HepG2 (cell line): ENCODE measurements around the gene DNM1. TPM values are rescaled to one million over a fixed set of nuclear protein-coding genes. Genes with fewer than 3 reads are reported as not detected.
A peak's percentile ranks its signal among the peaks of the same experiment; 100 is the strongest.

Experiments used
- ATAC-seq: fragments of 200-7000 bp; cut with Tn5 transposase; 3 replicates; pipeline ENCODE4 v1.9.1; 2020; ENCODE audit warnings: mild to moderate bottlenecking, moderate library complexity
- BruUV-seq: library from RNA; stranded (reverse); fragments of 400-500 nt; replicated peaks from 2 replicates; lab custom pipeline; 2021; lab: Mats Ljungman, UMichigan
- CTCF ChIA-PET: fragments of 300-600 bp; formaldehyde crosslinking; extraction: SDS; loops from one replicate; lab custom pipeline; 2021; ENCODE audit warnings: low total read pairs, inconsistent platforms, low intra/inter-chr PET ratio; lab: Yijun Ruan, JAX
- POLR2A ChIA-PET: fragments of 350-600 bp; sonication (Branson Sonifier 250); formaldehyde crosslinking; loops from one replicate; lab custom pipeline; 2020; ENCODE audit warnings: antibody characterized with exemption, inconsistent platforms; lab: Yijun Ruan, JAX
- DNase-seq: peaks from one replicate; pipeline ENCODE4 v3.0.0-alpha.2; 2015; ENCODE audit warnings: low spot score
- FAIRE-seq: peaks from 3 replicates; lab custom pipeline; 2011; peaks lifted over from hg19 to GRCh38; lab: Jason Lieb, UNC
- H2AFZ ChIP-seq: one replicate; pipeline ENCODE4 v1.6.1; 2011; ENCODE audit warnings: low read length, inconsistent platforms
- H3K27ac ChIP-seq: fragments of 300-600 bp; 3 replicates; pipeline ENCODE4 v1.8.0; 2011; ENCODE audit warnings: mixed run types, mild to moderate bottlenecking, mixed read lengths, low read length, inconsistent platforms; ENCODE audit not compliant: insufficient read depth; ENCODE audit errors: extremely low read length
- H3K27me3 ChIP-seq, 2 experiments: fragments of 200-600 bp in 1 of 2; 2 replicates in 1 of 2; 3 replicates in 1 of 2; pipeline versions ENCODE4 v1.6.0 to v1.8.0; 2011; ENCODE audit warnings: low read length in 2 of 2, mild to moderate bottlenecking in 2 of 2, moderate library complexity in 2 of 2, inconsistent platforms in 1 of 2; ENCODE audit not compliant: insufficient read depth in 2 of 2, control insufficient read depth in 1 of 2
- H3K36me3 ChIP-seq, 2 experiments: fragments of 200-600 bp in 1 of 2; replicated peaks in 1 of 2; 2 replicates in 1 of 2; 3 replicates in 1 of 2; pipeline versions ENCODE4 v1.5.1 to v1.8.0; 2011; ENCODE audit warnings: low read length in 2 of 2, inconsistent platforms in 1 of 2; ENCODE audit not compliant: insufficient read depth in 2 of 2, control insufficient read depth in 1 of 2
- H3K4me1 ChIP-seq: 2 replicates; pipeline ENCODE4 v1.5.1; 2012; ENCODE audit warnings: low read length, inconsistent platforms; ENCODE audit not compliant: insufficient read depth
- H3K4me2 ChIP-seq: 2 replicates; pipeline ENCODE4 v1.6.0; 2011; ENCODE audit warnings: low read depth, low read length, inconsistent platforms
- H3K4me3 ChIP-seq, 3 experiments: fragments of 200-600 bp in 1 of 3; sonication (generic), shearing (Covaris generic) in 1 of 3; replicated peaks in 1 of 3; 2 replicates each; pipeline ENCODE4 v1.5.1; 2011 to 2016; ENCODE audit warnings: low read length in 3 of 3, inconsistent platforms in 2 of 3, low read depth in 2 of 3, mild to moderate bottlenecking in 2 of 3, control low read depth in 1 of 3, mixed read lengths in 1 of 3; ENCODE audit not compliant: insufficient read depth in 1 of 3
- H3K79me2 ChIP-seq: one replicate; pipeline ENCODE4 v1.6.1; 2011; ENCODE audit warnings: low read length, inconsistent platforms; ENCODE audit not compliant: insufficient read depth
- H3K9ac ChIP-seq: 2 replicates; pipeline ENCODE4 v1.6.0; 2011; ENCODE audit warnings: mild to moderate bottlenecking, low read depth, low read length, inconsistent platforms; ENCODE audit not compliant: insufficient read depth
- H3K9me3 ChIP-seq: 2 replicates; pipeline ENCODE4 v1.5.1; 2012; ENCODE audit warnings: mild to moderate bottlenecking, low read length
- H4K20me1 ChIP-seq: 2 replicates; pipeline ENCODE4 v1.6.0; 2011; ENCODE audit warnings: inconsistent platforms, mild to moderate bottlenecking, low read length, moderate library complexity; ENCODE audit not compliant: insufficient read depth
- HOXD1 ChIP-seq: sonication (generic); formaldehyde crosslinking; IDR thresholded peaks from 2 replicates; pipeline ENCODE4 v1.5.0; 2020; ENCODE audit warnings: missing genetic modification reagents
- MAFG ChIP-seq: sonication (generic); formaldehyde crosslinking; IDR thresholded peaks from 2 replicates; pipeline ENCODE4 v1.5.1; 2020; ENCODE audit warnings: mild to moderate bottlenecking, missing genetic modification reagents
- TP53 ChIP-seq: sonication (generic); formaldehyde crosslinking; conservative IDR thresholded peaks from 2 replicates; pipeline ENCODE4 v1.4.0; 2020; ENCODE audit warnings: missing genetic modification reagents
- ZBTB37 ChIP-seq: sonication (generic); formaldehyde crosslinking; IDR thresholded peaks from 2 replicates; pipeline ENCODE4 v1.4.0; 2020; ENCODE audit warnings: mild to moderate bottlenecking, missing genetic modification reagents
- ZFP82 ChIP-seq: sonication (generic); formaldehyde crosslinking; IDR thresholded peaks from 2 replicates; pipeline ENCODE4 v1.5.1; 2020; ENCODE audit warnings: mild to moderate bottlenecking, missing genetic modification reagents, borderline replicate concordance
- ZKSCAN5 ChIP-seq: sonication (generic); formaldehyde crosslinking; IDR thresholded peaks from 2 replicates; pipeline ENCODE4 v1.5.1; 2020; ENCODE audit warnings: mild to moderate bottlenecking, missing genetic modification reagents
- ZMYM3 ChIP-seq: sonication (generic); formaldehyde crosslinking; IDR thresholded peaks from 2 replicates; pipeline ENCODE4 v1.5.1; 2020; ENCODE audit warnings: mild to moderate bottlenecking, missing genetic modification reagents
- ZNF18 ChIP-seq: sonication (generic); formaldehyde crosslinking; IDR thresholded peaks from 2 replicates; pipeline ENCODE4 v1.8.0; 2022; ENCODE audit warnings: mild to moderate bottlenecking, missing genetic modification reagents; ENCODE audit not compliant: insufficient replicate concordance
- ZNF317 ChIP-seq: sonication (generic); formaldehyde crosslinking; IDR thresholded peaks from 2 replicates; pipeline ENCODE4 v1.5.0; 2020; ENCODE audit warnings: mild to moderate bottlenecking, missing genetic modification reagents
- ZNF343 ChIP-seq: sonication (generic); formaldehyde crosslinking; IDR thresholded peaks from 2 replicates; pipeline ENCODE4 v1.4.0; 2020; ENCODE audit warnings: mild to moderate bottlenecking, missing genetic modification reagents
- ZNF451 ChIP-seq: sonication (generic); formaldehyde crosslinking; IDR thresholded peaks from 2 replicates; pipeline ENCODE4 v1.5.0; 2020; ENCODE audit warnings: mild to moderate bottlenecking, missing genetic modification reagents
- ZNF512B ChIP-seq: sonication (generic); formaldehyde crosslinking; IDR thresholded peaks from 2 replicates; pipeline ENCODE4 v1.5.1; 2020; ENCODE audit warnings: missing genetic modification reagents, mild to moderate bottlenecking, borderline replicate concordance
- ZNF556 ChIP-seq: sonication (generic); formaldehyde crosslinking; IDR thresholded peaks from 2 replicates; pipeline ENCODE4 v1.4.0; 2020; ENCODE audit warnings: mild to moderate bottlenecking, missing genetic modification reagents, borderline replicate concordance
- ZSCAN25 ChIP-seq: sonication (generic); formaldehyde crosslinking; IDR thresholded peaks from 2 replicates; pipeline ENCODE4 v1.8.0; 2022; ENCODE audit warnings: mild to moderate bottlenecking, missing genetic modification reagents
- WGBS: methylation state at CpG from one replicate; pipeline ENCODE4 v1.1.6; 2017; ENCODE audit warnings: low lambda C conversion rate; 5-methylcytosine and 5-hydroxymethylcytosine counted together
- in situ Hi-C: cut with HindIII; loops from 2 replicates; pipeline ENCODE4 v1.10.0; 2017; ENCODE audit warnings: low pct_unique_long_range_greater_than_20kb; ENCODE audit not compliant: extremely low pct_ligation_motif_present
- intact Hi-C: fragments of 100-400 bp; cut with micrococcal nuclease; formaldehyde crosslinking; loops from one replicate; pipeline ENCODE4 v1.10.0; 2022; ENCODE audit not compliant: unreplicated experiment
- polyA plus RNA-seq, 8 experiments: library from polyadenylated mRNA; depleted of rRNA in 3 of 8; stranded (reverse) in 7 of 8; unstranded in 1 of 8; fragments of >200 nt; fragmentation: Illumina TruSeq in 4 of 8; extraction: Trizol in 4 of 8; gene quantifications; 2 replicates each; pipeline versions ENCODE4 v1.2.1 to v1.2.3, GENCODE V29; 2011 to 2016; ENCODE audit warnings: low read depth in 4 of 8, missing spikeins in 1 of 8, mixed read lengths in 1 of 8; ENCODE audit not compliant: insufficient read depth in 1 of 8
- total RNA-seq, 5 experiments: library from RNA; depleted of rRNA; stranded (reverse); fragments of >200 nt; fragmentation: Illumina TruSeq; extraction: Trizol; gene quantifications; 2 replicates each; pipeline ENCODE4 v1.2.3, GENCODE V29; 2016; ENCODE audit warnings: low read depth in 1 of 5

Gene DNM1
- total and polyA plus RNA-seq, 2 of the 13 experiments (the other 11 are each of a cell fraction or from before 2014, with no cell fraction given) = 0.13 to 0.58 TPM

- TF ChIP-seq HOXD1 = 0 out of 2 replicates have a peak, but pooled peaks have one; percentile 52
- no peak for TF ChIP-seq ZKSCAN5 (CRISPR knock-in tag)
- TF ChIP-seq ZNF512B (CRISPR knock-in tag) = no peak
- no peak; the same call in 1 of the 2 replicates for TF ChIP-seq ZSCAN25 (CRISPR knock-in tag)
- TF ChIP-seq ZNF343 (CRISPR knock-in tag) = no peak
Measured at GRCh38 chr9:128159784-128160602, 43.2 kb upstream of the DNM1 start, which contains the start of gene BBLN (continued).

- H3K9ac ChIP-seq = peak overlapping the region; percentile 77
- TSS peak; percentile 69 for BruUV-seq
- H3K36me3 ChIP-seq = peaks cover 5 to 20% of the 10 kb centered on the region in 2 experiments; a peak in 4 of 5 replicates
- WGBS = 4% methylated on average over 15 of the region's 23 CpGs
- ChIA-PET CTCF (interaction anchor here (0.5 kb wide), 1 partner anchor 152 kb away, joined by 3 read pairs; no protein-coding TSS in a partner anchor), POLR2A (interaction anchor here (0.6 to 2.8 kb wide), 17 partner anchors 9 to 615 kb away, joined by 3 to 36 read pairs (median 6); partner anchors contain the start of genes GOLGA2, LCN2 and SWI5)
- no peaks in the 10 kb centered on the region for H3K9me3 ChIP-seq
- no peak for FAIRE-seq
- H3K4me1 ChIP-seq = peaks cover 16% of the 10 kb centered on the region
- DNase-seq = no peak
- H3K79me2 ChIP-seq = no peaks in the 10 kb centered on the region
- peak overlapping the region; percentile 95 for H3K4me2 ChIP-seq
- intact Hi-C loops = no loop called here
- H4K20me1 ChIP-seq = no peaks in the 10 kb centered on the region
- H3K4me3 ChIP-seq = peak overlapping the region; percentile 71 to 97 (median 92)
- peak overlapping the region; percentile 55 for H3K27ac ChIP-seq
- no peak overlapping the region for H2AFZ ChIP-seq
- in situ Hi-C loops = no loop called here
- ATAC-seq = 0 out of 3 replicates have a peak, but pooled peaks have one; percentile 9
- H3K27me3 ChIP-seq = 0 out of 5 replicates have a peak, but pooled peaks cover 0 to 3% of the 10 kb centered on the region in 2 experiments
- TF ChIP-seq ZNF556 (CRISPR knock-in tag) (no peak), TP53 (CRISPR knock-in tag) (no peak), ZNF451 (0 out of 2 replicates have a peak, but pooled peaks have one; percentile 10), ZBTB37 (CRISPR knock-in tag) (no peak), ZNF317 (CRISPR knock-in tag) (no peak), ZFP82 (0 out of 2 replicates have a peak, but pooled peaks have one; percentile 50), ZMYM3 (peak; percentile 90), MAFG (CRISPR knock-in tag) (0 out of 2 replicates have a peak, but pooled peaks have one; percentile 38), ZNF18 (CRISPR knock-in tag) (no peak)
Measured at GRCh38 chr9:128160603-128160987, 42.6 kb upstream of the DNM1 start.
